HEK293 (cell line): ENCODE results near the gene PPP2R5E.

ENCODE experiments used
- CTCF ChIA-PET: fragments of 350-600 bp; formaldehyde crosslinking; extraction: SDS; loops from one replicate; lab custom pipeline; 2021; ENCODE audit warnings: antibody characterized with exemption; lab: Yijun Ruan, JAX
- POLR2A ChIA-PET: fragments of 300-600 bp; formaldehyde crosslinking; extraction: SDS; loops from one replicate; lab custom pipeline; 2020; ENCODE audit warnings: antibody characterized with exemption, inconsistent platforms; lab: Yijun Ruan, JAX
- H3K27ac ChIP-seq: fragments of 200-500 bp; sonication (Bioruptor generic); 2 replicates; pipeline ENCODE4 v1.5.1; 2014; ENCODE audit warnings: low read depth, low read length, control low read depth, inconsistent platforms; ENCODE audit errors: extremely low read depth
- H3K36me3 ChIP-seq, 2 experiments: fragments of 200-500 bp in 1 of 2; sonication (Bioruptor generic) in 1 of 2; 1 replicate in 1 of 2; 2 replicates in 1 of 2; pipeline ENCODE4 v1.5.1; 2014 to 2017; ENCODE audit warnings: inconsistent platforms in 2 of 2, low read length in 2 of 2; ENCODE audit not compliant: control insufficient read depth in 2 of 2, insufficient read depth in 1 of 2
- H3K4me1 ChIP-seq: fragments of 200-500 bp; sonication (Bioruptor generic); 2 replicates; pipeline ENCODE4 v1.5.1; 2014; ENCODE audit warnings: mild to moderate bottlenecking, low read length, inconsistent platforms; ENCODE audit not compliant: control insufficient read depth, insufficient read depth
- H3K4me3 ChIP-seq: 2 replicates; pipeline ENCODE4 v1.5.1; 2011; ENCODE audit warnings: low read depth, mild to moderate bottlenecking, control low read depth, low read length, moderate library complexity
- H3K9me3 ChIP-seq: fragments of 200-500 bp; sonication (Bioruptor generic); 2 replicates; pipeline ENCODE4 v1.5.1; 2014; ENCODE audit warnings: low read depth, low read length, inconsistent platforms; ENCODE audit not compliant: control insufficient read depth, insufficient read depth
- BCL11B ChIP-seq: fragments of 450-650 bp; formaldehyde crosslinking; IDR thresholded peaks from 2 replicates; pipeline ENCODE4 v1.5.1; 2016; ENCODE audit warnings: low read depth, missing biosample characterization, missing genetic modification characterization
- CTCF ChIP-seq: fragments of 450-650 bp; formaldehyde crosslinking; IDR thresholded peaks from 2 replicates; pipeline ENCODE4 v1.5.1; 2016; ENCODE audit warnings: missing biosample characterization, missing genetic modification characterization
- KLF10 ChIP-seq: fragments of 450-650 bp; IDR thresholded peaks from 2 replicates; pipeline ENCODE4 v1.5.1; 2018; ENCODE audit warnings: missing biosample characterization, mild to moderate bottlenecking, missing genetic modification characterization
- RBAK ChIP-seq: fragments of 450-650 bp; formaldehyde crosslinking; IDR thresholded peaks from 2 replicates; pipeline ENCODE4 v1.5.1; 2016; ENCODE audit warnings: missing biosample characterization, missing genetic modification characterization
- REPIN1 ChIP-seq: fragments of 450-650 bp; formaldehyde crosslinking; IDR thresholded peaks from 2 replicates; pipeline ENCODE4 v1.5.1; 2017; ENCODE audit warnings: missing biosample characterization, missing genetic modification characterization, low read depth
- SP2 ChIP-seq: fragments of 450-650 bp; formaldehyde crosslinking; IDR thresholded peaks from 2 replicates; pipeline ENCODE4 v1.5.1; 2016; ENCODE audit warnings: missing biosample characterization, missing genetic modification characterization
- ZBTB1 ChIP-seq: fragments of 450-650 bp; formaldehyde crosslinking; IDR thresholded peaks from 2 replicates; pipeline ENCODE4 v1.5.1; 2016; ENCODE audit warnings: missing biosample characterization, missing genetic modification characterization
- ZBTB11 ChIP-seq: fragments of 450-650 bp; formaldehyde crosslinking; conservative IDR thresholded peaks from 2 replicates; pipeline ENCODE4 v1.5.1; 2016; ENCODE audit warnings: low read depth, missing biosample characterization, missing genetic modification characterization
- ZBTB20 ChIP-seq: fragments of 450-650 bp; formaldehyde crosslinking; IDR thresholded peaks from 2 replicates; pipeline ENCODE4 v1.5.1; 2016; ENCODE audit warnings: missing biosample characterization, missing genetic modification characterization
- ZBTB44 ChIP-seq: fragments of 450-650 bp; IDR thresholded peaks from 2 replicates; pipeline ENCODE4 v1.5.1; 2018; ENCODE audit warnings: missing biosample characterization, mild to moderate bottlenecking, missing genetic modification characterization
- ZFHX2 ChIP-seq: fragments of 450-650 bp; formaldehyde crosslinking; conservative IDR thresholded peaks from 2 replicates; pipeline ENCODE4 v1.5.1; 2016; ENCODE audit warnings: missing biosample characterization, missing genetic modification characterization
- ZNF140 ChIP-seq: fragments of 450-650 bp; formaldehyde crosslinking; IDR thresholded peaks from 2 replicates; pipeline ENCODE4 v1.5.1; 2016; ENCODE audit warnings: missing biosample characterization, missing genetic modification characterization
- ZNF560 ChIP-seq: fragments of 450-650 bp; formaldehyde crosslinking; IDR thresholded peaks from 2 replicates; pipeline ENCODE4 v1.5.1; 2017; ENCODE audit warnings: missing biosample characterization, missing genetic modification characterization, borderline replicate concordance
- ZNF629 ChIP-seq: fragments of 450-650 bp; formaldehyde crosslinking; IDR thresholded peaks from 2 replicates; pipeline ENCODE4 v1.5.1; 2017; ENCODE audit warnings: missing biosample characterization, missing genetic modification characterization
- ZNF654 ChIP-seq: fragments of 450-650 bp; formaldehyde crosslinking; IDR thresholded peaks from 2 replicates; pipeline ENCODE4 v1.5.1; 2016; ENCODE audit warnings: low read depth, missing biosample characterization, missing genetic modification characterization
- ZNF791 ChIP-seq: fragments of 450-650 bp; formaldehyde crosslinking; IDR thresholded peaks from 2 replicates; pipeline ENCODE4 v1.5.1; 2016; ENCODE audit warnings: missing biosample characterization, missing genetic modification characterization
- TF ChIP-seq, protein P1 (sequence below): fragments of 450-650 bp; formaldehyde crosslinking; IDR thresholded peaks from 2 replicates; pipeline ENCODE4 v1.5.1; 2016; ENCODE audit warnings: missing biosample characterization, missing genetic modification characterization

The PPP2R5E gene

GRCh38 chr14:63431466-63431865, 111.7 kb downstream of the PPP2R5E start (continued):
- TF ChIP-seq ZBTB20 (tag by site-specific recombination) (no peak), ZBTB11 (tag by site-specific recombination) (no peak), ZNF560 (tag by site-specific recombination) (no peak), ZNF791 (tag by site-specific recombination) (no peak), ZBTB1 (tag by site-specific recombination) (no peak), SP2 (tag by site-specific recombination) (no peak), REPIN1 (tag by site-specific recombination) (no peak), BCL11B (tag by site-specific recombination) (no peak)

DNA sequence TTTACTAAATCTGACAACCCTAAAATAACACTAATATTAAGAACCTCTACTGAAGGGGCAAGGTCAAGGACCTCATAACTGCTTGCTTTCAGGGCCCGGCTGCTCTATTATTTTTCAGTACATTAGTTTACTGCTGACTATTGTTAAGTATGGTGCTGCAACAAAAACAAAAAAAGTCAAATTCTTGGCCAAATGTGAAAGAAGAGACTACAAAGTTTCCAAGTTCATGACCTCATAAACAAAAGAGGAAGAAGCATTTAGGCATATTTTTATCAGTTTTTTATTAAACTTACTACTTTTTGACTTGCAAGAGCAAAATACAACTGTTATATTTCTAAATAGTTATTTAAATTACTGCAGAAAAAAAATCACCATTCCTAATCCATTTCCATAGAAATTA, 114.7 kb downstream of the PPP2R5E start:
- no peak overlapping the region for H3K4me3 ChIP-seq
- ChIA-PET CTCF (interaction anchor here (0.7 kb wide), 1 partner anchor 29 kb away, joined by 3 read pairs; no protein-coding TSS in a partner anchor), POLR2A (no interaction called here)
- H3K27ac ChIP-seq: no peak overlapping the region
- H3K36me3 ChIP-seq: no peaks in the 10 kb centered on the region
- H3K9me3 ChIP-seq: no peaks in the 10 kb centered on the region
- TF ChIP-seq ZNF629 (tag by site-specific recombination) (no peak), ZBTB44 (no peak), ZNF140 (tag by site-specific recombination) (no peak), ZFHX2 (tag by site-specific recombination) (no peak), ZNF654 (tag by site-specific recombination) (no peak), RBAK (tag by site-specific recombination) (no peak), CTCF (tag by site-specific recombination) (no peak)
- H3K4me1 ChIP-seq: peaks cover 4% of the 10 kb centered on the region; the same call in 1 of the 2 replicates

- ChIA-PET POLR2A (interaction anchor here (0.6 kb wide), 2 partner anchors 27 to 311 kb away, joined by 3 to 5 read pairs; no protein-coding TSS in a partner anchor), CTCF (no interaction called here)
- no peak overlapping the region for H3K27ac ChIP-seq
- H3K4me3 ChIP-seq: no peak overlapping the region
- TF ChIP-seq, protein P1, sequence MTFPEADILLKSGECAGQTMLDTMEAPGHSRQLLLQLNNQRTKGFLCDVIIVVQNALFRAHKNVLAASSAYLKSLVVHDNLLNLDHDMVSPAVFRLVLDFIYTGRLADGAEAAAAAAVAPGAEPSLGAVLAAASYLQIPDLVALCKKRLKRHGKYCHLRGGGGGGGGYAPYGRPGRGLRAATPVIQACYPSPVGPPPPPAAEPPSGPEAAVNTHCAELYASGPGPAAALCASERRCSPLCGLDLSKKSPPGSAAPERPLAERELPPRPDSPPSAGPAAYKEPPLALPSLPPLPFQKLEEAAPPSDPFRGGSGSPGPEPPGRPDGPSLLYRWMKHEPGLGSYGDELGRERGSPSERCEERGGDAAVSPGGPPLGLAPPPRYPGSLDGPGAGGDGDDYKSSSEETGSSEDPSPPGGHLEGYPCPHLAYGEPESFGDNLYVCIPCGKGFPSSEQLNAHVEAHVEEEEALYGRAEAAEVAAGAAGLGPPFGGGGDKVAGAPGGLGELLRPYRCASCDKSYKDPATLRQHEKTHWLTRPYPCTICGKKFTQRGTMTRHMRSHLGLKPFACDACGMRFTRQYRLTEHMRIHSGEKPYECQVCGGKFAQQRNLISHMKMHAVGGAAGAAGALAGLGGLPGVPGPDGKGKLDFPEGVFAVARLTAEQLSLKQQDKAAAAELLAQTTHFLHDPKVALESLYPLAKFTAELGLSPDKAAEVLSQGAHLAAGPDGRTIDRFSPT (tag by site-specific recombination): no peak
- TF ChIP-seq KLF10 (tag by site-specific recombination): 0 out of 2 replicates have a peak, but pooled peaks have one; percentile 21
- peaks cover 0 to 2% of the 10 kb centered on the region in 2 experiments; a peak in 1 of 3 replicates for H3K36me3 ChIP-seq
- H3K9me3 ChIP-seq: no peaks in the 10 kb centered on the region
- H3K4me1 ChIP-seq: peaks cover 4% of the 10 kb centered on the region; the same call in 1 of the 2 replicates
These were observed 116.3 kb downstream of the PPP2R5E start for GRCh38 chr14:63426838-63427352.
